Fibroblast of lung (primary cell): ENCODE results near the gene PLAC8.
"Not testable (repeated sequence)": the region's sequence is repeated elsewhere in the genome, so short reads cannot be mapped to it uniquely, and the experiment has no call there.

Source experiments
- EZH2 ChIP-seq: IDR thresholded peaks from 2 replicates; pipeline ENCODE4 v1.5.1; 2012; ENCODE audit warnings: low read length, control low read depth, mild to moderate bottlenecking; ENCODE audit errors: missing control alignments
- TF ChIP-seq, protein P1 (sequence below), 2 donors: IDR thresholded peaks in 1 of 2; conservative IDR thresholded peaks in 1 of 2; 1 replicate in 1 of 2; 2 replicates in 1 of 2; pipeline ENCODE4 v1.5.1; 2011 to 2012; ENCODE audit warnings: low read length in 2 of 2, control low read depth in 1 of 2, inconsistent platforms in 1 of 2, low read depth in 1 of 2, mild to moderate bottlenecking in 1 of 2

DNA sequence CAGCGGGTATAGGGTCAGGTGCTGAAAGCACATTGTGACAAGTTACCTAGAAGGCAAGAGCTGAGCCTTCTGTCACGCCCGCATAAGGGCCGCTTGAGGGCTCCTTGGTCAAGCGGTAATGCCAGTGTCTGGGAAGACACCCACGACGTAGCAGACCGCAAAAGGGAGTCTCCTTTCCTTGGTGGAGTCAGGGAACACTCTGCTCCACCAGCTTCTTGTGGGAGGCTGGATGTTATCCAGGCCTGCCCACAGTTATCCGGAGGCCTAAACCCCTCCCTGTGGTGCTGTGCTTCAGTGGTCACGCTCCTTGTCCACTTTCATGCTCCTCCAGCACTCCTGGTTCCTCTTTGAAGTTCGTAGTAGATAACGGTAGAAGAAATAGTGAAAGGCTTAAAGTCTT is 29.6 kb downstream of the PLAC8 start:
- TF ChIP-seq EZH2, result not testable (repeated sequence)
- TF ChIP-seq, protein P1, sequence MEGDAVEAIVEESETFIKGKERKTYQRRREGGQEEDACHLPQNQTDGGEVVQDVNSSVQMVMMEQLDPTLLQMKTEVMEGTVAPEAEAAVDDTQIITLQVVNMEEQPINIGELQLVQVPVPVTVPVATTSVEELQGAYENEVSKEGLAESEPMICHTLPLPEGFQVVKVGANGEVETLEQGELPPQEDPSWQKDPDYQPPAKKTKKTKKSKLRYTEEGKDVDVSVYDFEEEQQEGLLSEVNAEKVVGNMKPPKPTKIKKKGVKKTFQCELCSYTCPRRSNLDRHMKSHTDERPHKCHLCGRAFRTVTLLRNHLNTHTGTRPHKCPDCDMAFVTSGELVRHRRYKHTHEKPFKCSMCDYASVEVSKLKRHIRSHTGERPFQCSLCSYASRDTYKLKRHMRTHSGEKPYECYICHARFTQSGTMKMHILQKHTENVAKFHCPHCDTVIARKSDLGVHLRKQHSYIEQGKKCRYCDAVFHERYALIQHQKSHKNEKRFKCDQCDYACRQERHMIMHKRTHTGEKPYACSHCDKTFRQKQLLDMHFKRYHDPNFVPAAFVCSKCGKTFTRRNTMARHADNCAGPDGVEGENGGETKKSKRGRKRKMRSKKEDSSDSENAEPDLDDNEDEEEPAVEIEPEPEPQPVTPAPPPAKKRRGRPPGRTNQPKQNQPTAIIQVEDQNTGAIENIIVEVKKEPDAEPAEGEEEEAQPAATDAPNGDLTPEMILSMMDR (conservative IDR thresholded peaks at IDR 0.05 in 1 of 2, IDR thresholded peaks at IDR 0.05 in 1 of 2; ENCODE audit: low read depth in 1 of 2, low read length in 2 of 2), result not testable (repeated sequence)
